Caki2 (cell line): Measurements from ENCODE around the gene CCR5AS.
"Not testable (repeated sequence)": the region's sequence is repeated elsewhere in the genome, so short reads cannot be mapped to it uniquely, and the experiment has no call there.

Source experiments
- DNase-seq: peaks from one replicate; pipeline ENCODE4 v3.0.0-alpha.2; 2015; ENCODE audit warnings: low read depth
- in situ Hi-C: cut with HindIII; loops from 2 replicates; pipeline ENCODE4 v1.10.0; 2016; ENCODE audit warnings: low sequenced_read_pairs, low pct_unique_long_range_greater_than_20kb, mixed read lengths

Gene CCR5AS

GRCh38 chr3:46431905-46432304 is 25.0 kb upstream of the CCR5AS start:
- in situ Hi-C loops, DNase-seq: not testable (repeated sequence)

GRCh38 chr3:46430879-46431278 is 24.0 kb upstream of the CCR5AS start:
- in situ Hi-C loops, DNase-seq: not testable (repeated sequence)

GRCh38 chr3:46429671-46430070 is 22.8 kb upstream of the CCR5AS start:
- in situ Hi-C loops: no loop called here
- no peak for DNase-seq

GRCh38 chr3:46429250-46429649 is 22.4 kb upstream of the CCR5AS start:
- no peak for DNase-seq
- in situ Hi-C loops: no loop called here

- DNase-seq: no peak
- in situ Hi-C loops: no loop called here
Measured at GRCh38 chr3:46427916-46428833, 21.3 kb upstream of the CCR5AS start.

GRCh38 chr3:46427404-46427803 is 20.5 kb upstream of the CCR5AS start:
- DNase-seq, in situ Hi-C loops: not testable (repeated sequence)

- in situ Hi-C loops, DNase-seq: not testable (repeated sequence)
Measured at GRCh38 chr3:46426476-46426875, 19.6 kb upstream of the CCR5AS start.

- in situ Hi-C loops: no loop called here
- peak; percentile 15 for DNase-seq
Measured at GRCh38 chr3:46423588-46423987, 16.7 kb upstream of the CCR5AS start.

- DNase-seq: peak; percentile 19
- in situ Hi-C loops: no loop called here
Measured at GRCh38 chr3:46422617-46423016, 15.8 kb upstream of the CCR5AS start.

- in situ Hi-C loops: no loop called here
- no peak for DNase-seq
Measured at GRCh38 chr3:46420931-46421330, 14.1 kb upstream of the CCR5AS start.

- no peak for DNase-seq
- in situ Hi-C loops: no loop called here
Measured at GRCh38 chr3:46419816-46420215, 12.9 kb upstream of the CCR5AS start.

GRCh38 chr3:46417841-46418611 is 11.2 kb upstream of the CCR5AS start:
- in situ Hi-C loops: no loop called here
- DNase-seq: no peak

- in situ Hi-C loops: no loop called here
- no peak for DNase-seq
Measured at GRCh38 chr3:46416811-46417510, 10.1 kb upstream of the CCR5AS start.

- DNase-seq: no peak
- in situ Hi-C loops: no loop called here
Measured at GRCh38 chr3:46416125-46416810, 9.4 kb upstream of the CCR5AS start.

- in situ Hi-C loops: no loop called here
- DNase-seq: no peak
Measured at GRCh38 chr3:46414739-46415138, 7.9 kb upstream of the CCR5AS start.

GRCh38 chr3:46413951-46414350 is 7.1 kb upstream of the CCR5AS start:
- no peak for DNase-seq
- in situ Hi-C loops: no loop called here

GRCh38 chr3:46412786-46413298 is 6.0 kb upstream of the CCR5AS start:
- in situ Hi-C loops: no loop called here
- DNase-seq: no peak

GRCh38 chr3:46411271-46411670 is 4.4 kb upstream of the CCR5AS start:
- no peak for DNase-seq
- in situ Hi-C loops: no loop called here
